Common myeloid progenitor, CD34-positive (primary cell): Measurements from ENCODE around the gene TNS4.

Experiments used
- CTCF ChIA-PET: fragments of 350-600 bp; sonication (Branson Sonifier 250); formaldehyde crosslinking; loops from one replicate; lab custom pipeline; 2021; ENCODE audit warnings: antibody characterized with exemption; lab: Charles Lee
- POLR2A ChIA-PET: fragments of 350-600 bp; sonication (Branson Sonifier 250); formaldehyde crosslinking; loops from one replicate; lab custom pipeline; 2021; ENCODE audit warnings: antibody characterized with exemption; lab: Charles Lee
- DNase-seq, 3 donors: peaks; one replicate each; pipeline versions ENCODE4 v3.0.0 to v3.0.0-alpha.2; 2013
- H3K27ac ChIP-seq, 2 experiments: 1 replicate in 1 of 2; 2 replicates in 1 of 2; pipeline ENCODE4 v1.7.0; 2013; ENCODE audit warnings: inconsistent platforms in 2 of 2, low read length in 2 of 2, mild to moderate bottlenecking in 2 of 2, low read depth in 1 of 2, moderate library complexity in 1 of 2; ENCODE audit not compliant: severe bottlenecking in 2 of 2, insufficient read depth in 1 of 2, poor library complexity in 1 of 2
- H3K27me3 ChIP-seq, 5 experiments: replicated peaks in 2 of 5; 1 replicate in 3 of 5; 2 replicates in 2 of 5; pipeline versions ENCODE4 v1.6.1 to v1.7.0; 2013; ENCODE audit warnings: low read length in 4 of 5, mild to moderate bottlenecking in 2 of 5, moderate library complexity in 2 of 5, inconsistent platforms in 1 of 5; ENCODE audit not compliant: insufficient read depth in 5 of 5, control insufficient read depth in 4 of 5
- H3K36me3 ChIP-seq, 4 experiments: 1 replicate in 2 of 4; 2 replicates in 2 of 4; pipeline versions ENCODE4 v1.6.1 to v1.7.0; 2013; ENCODE audit warnings: low read length in 3 of 4, control low read depth in 1 of 4, mild to moderate bottlenecking in 1 of 4; ENCODE audit not compliant: control insufficient read depth in 4 of 4, insufficient read depth in 4 of 4
- H3K4me1 ChIP-seq, 4 experiments: 1 replicate in 3 of 4; 2 replicates in 1 of 4; pipeline versions ENCODE4 v1.6.1 to v1.7.1; 2013; ENCODE audit warnings: low read length in 3 of 4, mild to moderate bottlenecking in 3 of 4, control low read depth in 1 of 4, inconsistent platforms in 1 of 4, moderate library complexity in 1 of 4; ENCODE audit not compliant: control insufficient read depth in 4 of 4, insufficient read depth in 4 of 4; ENCODE audit errors: control extremely low read depth in 1 of 4
- H3K4me3 ChIP-seq, 7 experiments: 1 replicate in 4 of 7; 2 replicates in 3 of 7; pipeline versions ENCODE4 v1.5.1 to v1.7.0; 2013; ENCODE audit warnings: mild to moderate bottlenecking in 7 of 7, low read length in 6 of 7, moderate library complexity in 6 of 7, inconsistent platforms in 2 of 7, low read depth in 2 of 7, control low read depth in 1 of 7; ENCODE audit not compliant: insufficient read depth in 4 of 7, control insufficient read depth in 1 of 7; ENCODE audit errors: extremely low read depth in 1 of 7
- H3K9me3 ChIP-seq, 5 experiments: 1 replicate in 4 of 5; 2 replicates in 1 of 5; pipeline versions ENCODE4 v1.6.1 to v1.7.1; 2013; ENCODE audit warnings: low read length in 4 of 5, mild to moderate bottlenecking in 2 of 5, inconsistent platforms in 1 of 5, low read depth in 1 of 5, moderate library complexity in 1 of 5; ENCODE audit not compliant: control insufficient read depth in 4 of 5, insufficient read depth in 2 of 5; ENCODE audit errors: control extremely low read depth in 1 of 5
- WGBS: methylation state at CpG from one replicate; pipeline ENCODE4 v1.1.5; 2013; ENCODE audit not compliant: insufficient coverage; 5-methylcytosine and 5-hydroxymethylcytosine counted together

The TNS4 gene

GRCh38 chr17:40430272-40431230, 70.9 kb downstream of the TNS4 start:
- H3K27me3 ChIP-seq: no peaks in the 10 kb centered on the region
- 98% methylated on average over 10 of the region's 10 CpGs for WGBS
- peaks cover 0 to 21% (median 13%) of the 10 kb centered on the region in 4 experiments for H3K4me1 ChIP-seq
- ChIA-PET CTCF (interaction anchor here (0.8 to 5.3 kb wide), 6 partner anchors 8 to 110 kb away, joined by 3 to 22 read pairs (median 4); partner anchors contain the start of gene TOP2A), POLR2A (no interaction called here)
- H3K4me3 ChIP-seq: no peak overlapping the region
- no peak for DNase-seq
- H3K36me3 ChIP-seq: no peaks in the 10 kb centered on the region
- H3K9me3 ChIP-seq: no peaks in the 10 kb centered on the region
- no peak overlapping the region for H3K27ac ChIP-seq

GRCh38 chr17:40427002-40427491, 74.4 kb downstream of the TNS4 start:
- Histone ChIP-seq H3K9me3 (no peaks in the 10 kb centered on the region), H3K27ac (no peak overlapping the region), H3K4me1 (peaks cover 0 to 23% (median 15%) of the 10 kb centered on the region in 4 experiments), H3K4me3 (no peak overlapping the region), H3K27me3 (no peaks in the 10 kb centered on the region), H3K36me3 (no peaks in the 10 kb centered on the region)
- POLR2A ChIA-PET: no interaction called here
- DNase-seq: no peak
- CTCF ChIA-PET: interaction anchor here (0.9 to 1.8 kb wide), 8 partner anchors 9 to 113 kb away, joined by 3 to 7 read pairs (median 5); partner anchors contain the start of genes IGFBP4 and TOP2A
